Activated CD8-positive, alpha-beta memory T cell treated with anti-CD3 and anti-CD28 coated beads, Interleukin-2, amount 50 U/mL, for 48 hours (primary cell): Measurements from ENCODE around the gene EYA2.
"Not testable (repeated sequence)": the region's sequence is repeated elsewhere in the genome, so short reads cannot be mapped to it uniquely, and the experiment has no call there.

Experiments used
- DNase-seq: peaks from one replicate; pipeline ENCODE4 v3.0.0-alpha.2; 2020

EYA2 gene

DNA sequence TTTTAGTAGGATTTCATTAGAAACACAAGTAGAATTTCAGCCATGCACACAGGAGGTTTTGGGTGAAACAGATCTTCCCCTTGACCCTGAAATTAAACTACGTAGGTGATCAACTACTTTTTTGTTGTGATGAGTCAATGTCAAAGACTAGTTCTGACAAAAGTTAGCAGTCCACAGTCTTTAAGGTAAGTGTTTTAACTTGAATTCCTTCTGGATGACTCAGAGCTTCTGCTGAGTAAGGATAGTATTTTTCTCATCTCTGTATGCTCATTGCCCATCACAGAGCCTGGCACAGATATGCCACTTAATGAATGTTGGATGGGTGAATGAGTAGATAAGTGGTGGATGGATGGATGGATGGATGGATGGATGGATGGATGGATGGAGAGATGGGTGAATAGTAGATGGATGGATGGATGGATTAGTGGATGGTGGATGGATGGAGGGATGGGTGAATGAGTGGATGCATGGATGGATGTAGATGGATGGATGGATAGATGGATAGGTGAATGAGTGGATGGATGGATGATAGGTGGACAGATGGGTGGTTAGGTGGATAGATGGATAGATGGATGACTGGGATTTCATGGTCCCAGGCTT lies 296.5 kb downstream of the EYA2 start:
- DNase-seq = no peak

DNA sequence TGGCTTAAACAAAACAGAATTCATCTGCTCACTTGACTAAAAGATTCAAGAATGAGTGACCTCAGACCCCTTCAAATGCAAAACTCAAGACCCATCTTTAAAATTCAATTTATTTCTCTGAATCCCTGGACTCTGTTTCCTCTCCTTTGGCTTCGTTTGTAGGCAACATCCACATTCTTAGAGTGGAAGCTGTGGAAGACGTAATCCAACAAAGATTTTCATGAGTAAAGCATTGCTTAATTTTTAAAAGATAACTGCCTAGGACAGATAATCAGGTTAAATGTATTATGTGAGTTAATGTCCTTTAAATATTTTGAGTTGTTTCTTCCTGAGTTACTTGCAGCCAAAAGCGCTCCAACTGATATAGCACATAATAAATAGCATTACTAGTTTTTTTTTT lies 297.3 kb downstream of the EYA2 start:
- DNase-seq = no peak

DNA sequence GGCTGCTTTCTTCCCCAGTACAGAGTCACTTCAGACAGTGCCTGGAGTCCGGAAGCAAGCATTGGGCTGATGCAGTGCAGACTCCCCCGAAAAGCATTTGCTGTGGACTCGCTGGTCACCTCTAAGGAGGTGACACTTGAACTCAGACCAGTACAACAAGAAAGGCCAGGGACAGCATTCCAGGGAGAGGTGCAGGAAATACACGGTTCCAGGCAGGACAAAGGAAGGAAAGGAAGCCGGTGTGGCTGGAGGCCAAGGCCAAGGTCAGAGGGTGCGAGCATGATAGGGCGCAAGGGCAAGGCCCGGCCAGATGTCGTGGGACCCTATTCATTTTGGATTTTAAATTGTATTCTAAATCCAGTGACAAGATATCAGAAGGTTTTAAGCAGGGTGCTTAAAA lies 300.9 kb downstream of the EYA2 start:
- no peak for DNase-seq

DNA sequence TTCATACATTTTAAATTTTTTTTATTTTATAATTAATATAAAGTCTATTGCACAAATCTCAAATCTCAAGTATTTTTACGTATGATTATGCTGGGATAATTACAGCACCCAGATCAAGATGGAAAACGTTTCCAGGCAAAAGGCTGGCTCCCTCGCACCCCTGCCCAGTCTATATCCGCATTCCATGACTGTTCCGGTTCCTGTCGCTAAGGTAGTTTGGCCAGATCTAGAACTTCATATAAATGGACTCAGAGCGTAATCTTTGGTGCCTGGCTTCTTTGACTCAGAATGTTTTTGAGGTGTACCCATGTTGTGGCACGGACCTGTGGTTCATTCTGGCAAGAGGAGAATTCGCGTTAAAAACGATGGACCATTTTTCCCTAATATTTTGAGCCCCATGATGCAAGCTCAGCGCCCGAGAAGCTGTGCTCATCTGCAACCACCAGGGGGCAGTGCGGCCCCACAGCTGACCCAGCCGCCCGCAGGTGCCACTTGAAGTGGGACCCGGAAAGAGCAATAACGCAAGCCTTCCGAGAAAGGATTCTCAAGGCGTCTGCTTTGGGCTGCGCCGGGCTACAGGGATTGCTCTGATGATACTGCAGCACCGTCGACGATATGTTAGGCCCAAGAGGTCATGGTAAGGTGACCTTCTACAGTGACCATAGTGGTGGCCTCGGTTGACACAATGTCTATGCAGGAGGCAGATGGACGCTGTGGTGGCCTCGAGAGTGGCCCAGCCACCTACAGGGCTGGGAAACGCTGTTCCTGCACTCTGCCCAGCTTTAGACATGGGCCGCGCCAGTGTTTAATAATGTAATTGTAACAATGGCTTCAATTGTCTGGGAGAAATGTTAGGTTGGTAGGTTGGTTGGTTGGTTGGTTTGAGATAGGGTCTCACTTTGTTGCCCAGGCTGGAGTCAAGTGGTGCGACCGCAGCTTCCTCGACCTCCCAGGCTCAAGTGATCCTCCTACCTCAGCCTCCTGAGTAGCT lies 301.7 kb downstream of the EYA2 start:
- peak; percentile 94 for DNase-seq

DNA sequence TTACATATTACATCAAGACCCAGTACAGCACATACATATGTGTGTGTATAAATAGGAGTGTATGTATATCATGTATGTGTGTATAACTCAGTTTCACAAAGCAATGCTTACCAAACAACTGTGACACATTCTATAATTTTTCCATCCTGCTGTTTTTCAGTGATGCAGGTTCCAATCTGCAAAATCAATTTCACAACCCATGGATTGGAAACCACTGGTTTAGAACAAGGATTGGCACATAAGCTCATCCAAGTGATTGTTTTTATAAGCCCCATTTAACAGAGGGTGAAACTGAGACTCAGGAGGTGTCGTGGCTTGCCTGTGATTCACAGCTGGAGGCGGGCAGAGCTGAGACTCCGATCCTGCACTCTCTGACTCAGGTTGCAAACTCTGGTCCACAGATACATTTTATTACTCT lies 303.6 kb downstream of the EYA2 start:
- peak; percentile 66 for DNase-seq

DNA sequence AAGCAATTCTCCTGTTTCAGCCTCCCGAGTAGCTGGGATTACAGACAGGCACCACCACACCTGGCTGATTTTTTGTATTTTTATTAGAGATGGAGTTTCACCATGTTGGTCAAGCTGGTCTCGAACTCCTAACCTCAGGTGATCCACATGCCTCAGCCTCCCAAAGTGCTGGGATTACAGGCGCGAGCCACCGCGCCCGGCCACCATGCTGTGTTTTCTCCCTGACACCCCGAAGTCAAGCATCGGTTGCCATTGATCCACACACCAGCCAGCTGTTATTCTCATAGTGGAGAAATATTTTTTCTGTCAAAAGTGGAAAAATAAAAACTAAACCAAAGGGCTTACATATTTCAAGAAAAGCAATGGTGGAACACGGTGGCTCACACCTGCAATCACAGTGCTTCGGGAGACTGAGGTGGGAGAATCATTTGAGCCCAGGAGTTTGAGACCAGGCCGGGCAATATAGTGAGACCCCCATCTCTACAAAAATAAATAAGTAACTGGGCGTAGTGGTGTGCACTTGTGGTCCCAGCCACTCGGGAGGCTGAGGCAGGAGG lies 304.4 kb downstream of the EYA2 start:
- no peak for DNase-seq

DNA sequence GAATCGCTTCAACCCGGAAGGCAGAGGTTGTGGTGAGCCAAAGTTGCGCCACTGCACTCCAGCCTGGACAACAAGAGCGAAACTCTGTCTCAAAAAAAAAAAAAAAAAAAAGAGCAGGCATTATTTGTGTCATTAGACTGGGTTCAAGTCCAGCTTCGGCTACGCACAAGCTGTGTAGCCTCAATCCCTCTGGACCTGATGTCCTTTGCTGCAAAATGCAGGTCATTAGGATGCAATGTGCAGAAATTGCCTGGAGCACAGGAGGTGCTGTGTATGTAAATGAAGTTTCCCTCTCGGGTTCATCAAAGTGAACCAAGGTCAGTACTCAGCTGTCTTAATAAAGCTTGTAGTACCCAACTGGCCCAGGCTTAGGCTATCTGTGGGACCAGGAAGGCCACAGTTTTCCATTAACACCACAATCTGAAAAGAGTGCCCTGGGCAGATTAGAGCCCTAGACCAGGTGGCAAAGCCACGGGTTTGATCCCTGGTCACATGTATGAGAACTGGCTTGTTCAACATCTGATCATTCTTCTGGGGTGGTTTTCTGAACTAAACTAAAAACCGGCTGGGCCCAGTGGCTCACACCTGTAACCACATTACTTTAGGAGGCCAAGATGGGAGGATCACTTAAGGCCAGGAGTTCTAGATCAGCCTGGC lies 306.6 kb downstream of the EYA2 start:
- DNase-seq = no peak

DNA sequence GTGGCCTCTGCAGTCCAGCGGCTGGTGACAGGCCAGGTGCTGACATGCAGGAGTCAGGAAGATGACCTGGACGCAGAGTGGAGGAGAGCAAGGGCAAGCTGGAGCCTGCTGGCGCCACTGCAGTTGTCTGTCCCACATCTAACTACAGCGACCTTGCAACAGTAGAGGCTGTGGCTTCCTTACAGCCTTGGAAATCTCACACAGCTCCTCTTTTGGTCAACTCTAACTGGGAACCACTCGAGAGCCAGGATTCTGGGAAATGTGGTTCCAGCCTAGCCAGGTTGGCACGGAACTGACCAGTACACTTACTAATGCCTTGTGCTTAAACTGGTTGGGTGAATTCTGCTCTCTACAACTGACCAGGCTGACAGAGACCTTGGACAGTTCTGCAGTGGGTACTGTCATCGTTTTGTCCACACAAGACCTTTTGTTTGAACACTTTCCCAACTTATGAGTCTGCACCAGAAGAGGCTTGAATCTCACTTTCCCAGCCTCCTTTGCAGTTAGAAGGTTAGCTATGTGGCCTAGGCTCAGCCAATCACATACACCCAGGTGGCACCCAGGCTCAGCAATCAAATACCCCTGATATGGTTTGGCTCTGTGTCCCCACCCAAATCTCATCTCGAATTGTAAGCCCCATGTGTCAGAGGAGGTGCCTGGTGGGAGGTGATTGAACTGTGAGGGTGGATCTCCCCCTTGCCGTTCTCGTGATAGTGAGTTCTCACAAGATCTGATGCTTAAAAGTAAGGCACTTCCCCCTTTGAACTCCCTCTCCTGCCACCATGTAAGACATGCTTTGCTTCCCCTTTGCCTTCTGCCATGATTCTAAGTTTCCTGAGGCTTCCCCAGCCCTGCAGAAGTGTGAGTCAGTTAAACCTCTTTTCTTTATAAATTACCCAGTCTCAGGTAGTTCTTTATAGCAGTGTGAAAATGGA lies 308.4 kb downstream of the EYA2 start:
- no peak for DNase-seq

DNA sequence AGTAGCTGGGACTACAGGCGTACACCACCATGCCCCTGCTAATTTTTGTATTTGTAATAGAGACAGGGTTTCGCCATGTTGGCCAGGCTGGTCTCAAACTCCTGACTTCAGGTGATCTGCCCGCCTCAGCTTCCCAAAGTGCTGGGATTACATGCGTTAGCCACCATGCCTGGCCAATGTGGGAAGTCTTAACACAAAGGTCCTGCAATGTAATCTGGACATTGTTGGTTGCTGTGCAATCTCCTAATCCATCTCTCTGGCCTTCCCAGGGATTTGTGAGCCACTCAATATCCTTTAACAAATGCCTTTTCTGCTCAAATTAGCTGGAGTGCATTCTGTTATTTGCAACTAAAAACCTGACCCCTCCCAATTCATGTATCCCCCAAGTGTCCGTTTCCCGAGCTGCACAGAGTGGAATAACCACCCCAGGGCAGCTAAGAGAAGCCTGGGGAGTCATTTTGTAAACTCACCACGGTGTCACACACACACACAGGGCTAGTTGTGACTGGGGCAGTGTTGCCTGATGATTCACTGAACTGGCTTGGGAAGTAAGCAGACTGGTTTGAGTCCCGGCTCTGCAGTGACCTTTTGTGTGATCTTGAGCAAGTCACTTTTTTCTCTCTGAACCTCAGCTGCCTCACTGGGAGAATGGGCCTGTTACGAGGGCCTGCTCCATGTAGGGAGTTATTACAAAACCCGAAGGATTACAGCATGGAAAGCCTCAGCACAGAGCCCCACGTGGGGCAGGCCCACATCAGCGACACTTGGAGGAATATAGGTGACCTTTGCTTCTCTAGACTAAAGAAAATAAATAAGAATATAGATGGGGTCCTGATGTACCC lies 309.6 kb downstream of the EYA2 start:
- DNase-seq = no peak

DNA sequence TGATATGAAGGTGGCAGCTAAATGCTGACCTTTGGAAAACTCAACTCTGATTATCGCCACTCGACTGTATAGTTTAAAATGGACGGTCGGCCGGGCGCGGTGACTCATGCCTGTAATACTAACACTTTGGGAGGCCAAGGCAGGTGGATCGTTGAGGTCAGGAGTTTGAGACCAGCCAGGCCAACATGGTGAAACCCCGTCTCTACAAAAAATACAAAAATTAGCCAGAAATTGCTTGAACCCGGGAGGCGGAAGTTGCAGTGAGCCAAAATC lies 310.1 kb downstream of the EYA2 start:
- not testable (repeated sequence) for DNase-seq

DNA sequence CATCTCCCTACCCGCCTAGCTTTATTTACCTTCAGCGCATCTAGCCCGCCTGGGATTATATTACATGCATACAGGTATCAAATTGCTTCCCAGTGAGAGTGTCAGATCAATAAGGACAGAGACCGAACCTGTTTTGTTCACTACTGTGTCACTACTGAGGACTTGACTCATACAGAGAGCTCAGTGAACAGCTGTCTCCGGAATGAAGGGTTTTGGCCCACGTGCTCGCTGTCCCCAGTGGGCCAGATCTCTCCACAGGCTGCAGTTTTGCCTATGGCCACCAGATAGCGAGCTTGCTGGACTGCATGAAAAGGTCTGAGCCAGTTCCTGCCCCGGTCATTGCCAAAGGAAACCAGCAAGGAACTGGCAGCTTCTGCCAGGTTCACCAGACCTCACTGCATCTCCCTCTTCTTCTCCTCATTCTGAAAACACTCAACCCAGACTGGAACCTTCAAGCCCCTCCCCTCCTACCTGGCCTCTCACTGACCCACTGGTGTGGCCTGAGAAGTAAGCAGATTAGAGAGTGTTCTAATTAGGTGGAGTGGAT lies 311.0 kb downstream of the EYA2 start:
- no peak for DNase-seq

DNA sequence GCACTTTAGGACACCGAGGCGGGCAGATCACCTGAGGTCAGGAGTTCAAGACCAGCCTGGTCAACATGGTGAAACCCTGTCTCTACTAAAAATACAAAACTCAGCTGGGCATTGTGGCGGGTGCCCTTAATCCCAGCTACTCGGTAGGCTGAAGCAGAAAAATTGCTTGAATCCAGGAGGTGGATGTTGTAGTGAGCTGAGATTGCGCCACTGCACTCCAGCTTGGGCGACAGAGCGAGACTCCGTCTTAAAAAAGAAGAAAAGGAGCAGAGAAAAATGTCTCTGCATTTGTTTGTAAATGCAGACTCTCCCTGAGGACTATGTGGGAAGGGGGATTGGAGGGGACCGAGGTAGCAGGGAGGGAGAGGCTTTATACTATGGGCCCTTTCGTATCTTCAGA lies 311.9 kb downstream of the EYA2 start:
- DNase-seq = not testable (repeated sequence)

DNA sequence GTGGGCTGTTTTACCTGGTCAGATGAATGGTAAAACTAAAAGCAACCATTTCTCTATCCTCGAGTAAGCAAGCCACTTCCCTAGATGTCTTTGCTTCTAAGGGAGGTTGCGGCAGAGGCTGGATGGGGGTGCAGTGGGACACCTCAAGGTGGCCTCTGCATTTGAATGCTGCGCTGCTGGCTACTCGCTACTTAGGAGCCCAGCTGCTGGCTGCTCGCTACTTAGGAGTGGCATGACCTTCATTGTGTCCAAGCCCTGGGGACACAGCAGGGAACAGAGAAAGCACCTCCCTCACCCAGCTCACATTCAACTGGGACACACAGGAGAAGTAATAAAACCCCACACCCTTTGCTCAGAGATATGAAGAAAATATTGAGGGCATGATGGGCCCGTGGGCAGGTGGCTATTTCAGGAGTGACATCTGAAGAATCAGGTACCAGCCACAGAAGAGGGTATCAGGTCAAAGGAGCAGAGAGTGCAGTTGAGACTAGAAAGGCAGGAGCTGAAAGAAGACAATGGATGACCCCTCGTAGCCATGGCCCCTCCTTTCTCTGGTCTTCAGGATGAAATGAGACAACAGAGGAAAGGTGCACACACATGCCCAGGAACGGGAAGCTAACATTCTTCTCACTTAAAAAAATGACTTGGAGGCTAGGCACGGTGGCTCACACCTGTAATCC lies 312.5 kb downstream of the EYA2 start:
- no peak for DNase-seq

DNA sequence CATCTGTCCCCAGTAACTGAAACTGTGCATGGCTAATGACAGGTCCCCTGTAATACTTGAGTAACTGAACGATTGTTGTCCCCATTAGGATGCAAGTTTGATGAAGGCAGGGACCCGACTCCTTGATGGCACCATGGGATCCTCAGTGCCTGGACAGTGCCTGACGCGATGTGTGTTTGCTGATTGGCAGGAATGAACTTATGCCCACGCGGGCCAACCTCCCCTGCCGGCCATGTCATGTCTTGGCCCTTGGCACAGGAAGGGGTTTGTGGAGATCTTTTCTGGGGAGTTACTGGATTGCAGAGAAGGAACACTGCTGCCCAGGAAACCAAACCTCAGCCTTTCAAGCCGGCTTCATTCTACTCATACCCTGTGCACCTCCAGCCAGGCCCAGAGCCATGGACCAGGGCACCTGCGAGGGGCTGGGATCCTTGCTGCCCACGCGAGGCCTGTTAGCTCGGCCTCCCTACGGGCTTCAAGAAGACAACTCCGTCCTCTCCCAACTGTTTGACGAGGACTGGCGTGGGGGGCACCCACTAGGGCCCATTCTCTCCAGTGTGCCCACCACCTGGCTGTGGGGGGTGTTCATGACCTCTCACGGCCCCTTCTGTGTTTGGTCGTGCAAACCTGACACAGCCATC lies 314.0 kb downstream of the EYA2 start:
- no peak for DNase-seq

DNA sequence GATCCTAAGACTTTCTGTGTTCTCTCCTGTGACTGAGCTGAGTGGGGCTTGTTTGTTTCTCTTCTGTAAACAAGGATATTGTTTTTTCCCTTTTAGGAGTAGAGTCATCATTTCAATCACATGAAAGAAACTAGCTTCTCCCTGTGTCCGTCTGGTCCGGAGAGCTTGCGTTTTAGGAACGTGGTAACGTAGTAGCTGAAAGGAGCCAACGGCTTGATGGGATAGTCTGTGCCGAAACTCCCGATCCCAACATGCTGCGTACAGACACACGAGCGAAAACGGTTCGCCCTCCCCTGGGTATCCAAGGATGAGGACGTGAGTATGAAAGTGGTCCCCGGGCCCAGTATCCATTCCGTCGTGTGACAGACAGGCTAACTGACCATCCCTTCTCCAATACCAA lies 315.3 kb downstream of the EYA2 start:
- no peak for DNase-seq

DNA sequence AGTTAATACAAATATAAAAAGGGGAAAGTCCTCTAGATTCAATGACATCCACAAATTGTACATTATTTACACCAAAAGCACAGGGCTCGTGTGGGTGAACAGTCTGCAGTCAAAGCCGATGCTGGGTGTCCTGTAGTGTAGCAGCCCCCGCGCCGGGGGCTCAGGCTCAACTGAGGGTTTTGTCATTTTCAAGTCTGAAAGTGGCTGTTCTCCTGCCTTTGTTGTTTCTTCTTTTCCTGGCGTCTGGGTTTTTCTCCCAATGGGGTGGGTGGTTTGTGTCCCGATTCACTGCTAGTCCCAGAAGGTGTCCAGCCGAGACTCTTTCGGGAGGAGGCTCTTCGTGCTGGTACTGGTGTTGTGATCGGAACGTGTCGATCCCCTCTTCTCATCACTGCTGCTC lies 315.8 kb downstream of the EYA2 start:
- DNase-seq = no peak

DNA sequence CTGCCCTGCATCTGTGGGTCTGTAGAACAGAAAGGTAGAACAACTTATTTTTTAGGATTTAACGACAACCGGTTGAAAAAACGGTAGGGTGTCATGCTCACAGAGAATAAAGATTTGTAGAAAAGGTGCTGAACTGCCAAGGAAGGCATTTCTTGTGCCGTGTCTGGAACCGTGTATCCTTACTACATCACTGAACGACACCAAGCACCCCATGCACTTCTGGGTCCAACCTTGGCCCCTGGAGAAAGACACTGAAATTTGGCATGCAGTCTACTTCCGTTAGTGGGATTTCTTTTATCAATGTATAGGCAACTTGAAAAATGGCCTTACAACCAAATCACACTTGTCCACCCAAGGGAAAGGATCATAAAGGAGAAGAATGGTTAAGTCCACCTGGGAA lies 316.4 kb downstream of the EYA2 start:
- no peak for DNase-seq

DNA sequence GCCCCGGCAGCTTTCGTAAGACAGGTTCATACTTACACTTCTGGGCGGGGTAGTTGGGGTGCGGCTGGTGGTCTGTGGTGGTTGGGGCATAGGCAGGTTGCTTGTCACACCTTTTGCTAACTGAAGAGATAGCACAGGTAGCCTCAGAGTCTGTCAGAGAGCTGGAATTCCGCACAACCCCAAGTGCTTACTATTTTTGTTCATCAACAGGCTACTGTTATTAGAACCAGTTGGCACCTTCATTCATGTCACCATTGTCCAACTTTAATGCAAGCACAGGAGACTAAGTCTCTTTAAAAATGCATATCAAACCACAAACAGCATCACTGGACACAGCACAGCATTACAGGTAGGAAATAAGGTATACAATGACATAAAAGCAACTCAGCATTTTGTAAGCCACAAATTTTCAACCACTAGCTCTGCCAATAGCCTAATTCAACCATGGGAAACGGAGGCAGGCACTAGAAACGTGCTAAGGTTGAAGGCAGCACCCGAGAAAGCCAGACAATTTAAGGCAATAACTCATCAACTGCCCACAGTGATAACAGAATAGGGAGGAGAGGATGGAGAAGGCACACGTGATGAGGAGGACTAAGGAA lies 318.1 kb downstream of the EYA2 start:
- DNase-seq = no peak

DNA sequence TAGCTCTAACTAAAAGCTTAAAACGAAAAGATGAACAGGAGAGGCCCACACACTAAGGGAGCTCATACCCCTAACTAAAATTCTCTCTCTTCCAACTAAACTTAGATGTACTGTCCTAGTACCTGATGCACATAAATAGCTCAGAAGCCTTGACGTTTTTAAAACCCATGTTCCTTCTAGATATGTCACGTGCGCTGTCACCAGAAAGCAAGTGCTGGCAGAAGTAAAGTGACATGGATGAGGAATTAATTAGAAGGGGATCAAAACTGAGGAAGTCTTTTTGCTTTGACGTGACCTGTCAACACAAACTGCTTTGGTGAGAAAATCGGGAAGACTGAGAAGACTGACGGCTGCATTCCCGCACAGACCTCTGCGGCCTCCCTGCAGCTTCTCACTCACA lies 319.3 kb downstream of the EYA2 start:
- no peak for DNase-seq
